ENCODE results near the gene SHISAL2B.

GRCh38 chr5:64707191-64707590 lies 16.9 kb downstream of the SHISAL2B start:
- TF ChIP-seq GATA2 (IDR thresholded peaks at IDR 0.05; ENCODE audit: low read depth, low read length) (no peak), GATA3 (IDR thresholded peaks at IDR 0.05; ENCODE audit: low read depth, low read length) (no peak)
